Measurements from ENCODE around the gene FAM177A1. TPM values are rescaled to one million over a fixed set of nuclear protein-coding genes. Genes with fewer than 3 reads are reported as not detected.
A peak's percentile ranks its signal among the peaks of the same experiment; 100 is the strongest.

FAM177A1 gene
- total RNA-seq, 1 donor from 2014 or later: 50.5 TPM

- no peak for DNase-seq (ENCODE audit: low read depth)
These were observed 3.0 kb upstream of the FAM177A1 start for GRCh38 chr14:35043046-35043445.

GRCh38 chr14:35044939-35045797, 904 bp upstream of the FAM177A1 start:
- peak overlapping the region; percentile 66 for H3K4me3 ChIP-seq (ENCODE audit: low read depth, low read length)

More at GRCh38 chr14:35043046-35043445, 3.0 kb upstream of the FAM177A1 start:
- H3K4me3 ChIP-seq (ENCODE audit: low read depth, low read length): no peak overlapping the region
- TF ChIP-seq, protein P1, sequence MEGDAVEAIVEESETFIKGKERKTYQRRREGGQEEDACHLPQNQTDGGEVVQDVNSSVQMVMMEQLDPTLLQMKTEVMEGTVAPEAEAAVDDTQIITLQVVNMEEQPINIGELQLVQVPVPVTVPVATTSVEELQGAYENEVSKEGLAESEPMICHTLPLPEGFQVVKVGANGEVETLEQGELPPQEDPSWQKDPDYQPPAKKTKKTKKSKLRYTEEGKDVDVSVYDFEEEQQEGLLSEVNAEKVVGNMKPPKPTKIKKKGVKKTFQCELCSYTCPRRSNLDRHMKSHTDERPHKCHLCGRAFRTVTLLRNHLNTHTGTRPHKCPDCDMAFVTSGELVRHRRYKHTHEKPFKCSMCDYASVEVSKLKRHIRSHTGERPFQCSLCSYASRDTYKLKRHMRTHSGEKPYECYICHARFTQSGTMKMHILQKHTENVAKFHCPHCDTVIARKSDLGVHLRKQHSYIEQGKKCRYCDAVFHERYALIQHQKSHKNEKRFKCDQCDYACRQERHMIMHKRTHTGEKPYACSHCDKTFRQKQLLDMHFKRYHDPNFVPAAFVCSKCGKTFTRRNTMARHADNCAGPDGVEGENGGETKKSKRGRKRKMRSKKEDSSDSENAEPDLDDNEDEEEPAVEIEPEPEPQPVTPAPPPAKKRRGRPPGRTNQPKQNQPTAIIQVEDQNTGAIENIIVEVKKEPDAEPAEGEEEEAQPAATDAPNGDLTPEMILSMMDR (IDR thresholded peaks at IDR 0.05; ENCODE audit: insufficient read depth, low read length, poor library complexity, severe bottlenecking): no peak
- H3K27me3 ChIP-seq (ENCODE audit: control insufficient read depth, insufficient read depth, low read length): no peaks in the 10 kb centered on the region
- no peaks in the 10 kb centered on the region for H3K36me3 ChIP-seq (ENCODE audit: control insufficient read depth, insufficient read depth, low read length)

GRCh38 chr14:35045798-35046047, 349 bp upstream of the FAM177A1 start:
- DNase-seq (ENCODE audit: low read depth): no peak
- Histone ChIP-seq H3K4me3 (ENCODE audit: low read depth, low read length) (peak overlapping the region; percentile 66), H3K36me3 (ENCODE audit: control insufficient read depth, insufficient read depth, low read length) (no peaks in the 10 kb centered on the region), H3K27me3 (ENCODE audit: control insufficient read depth, insufficient read depth, low read length) (no peaks in the 10 kb centered on the region)
- TF ChIP-seq, protein P1 (IDR thresholded peaks at IDR 0.05; ENCODE audit: insufficient read depth, low read length, poor library complexity, severe bottlenecking): no peak

More at GRCh38 chr14:35044939-35045797, 904 bp upstream of the FAM177A1 start:
- no peaks in the 10 kb centered on the region for H3K27me3 ChIP-seq (ENCODE audit: control insufficient read depth, insufficient read depth, low read length)
- H3K36me3 ChIP-seq (ENCODE audit: control insufficient read depth, insufficient read depth, low read length): no peaks in the 10 kb centered on the region
- DNase-seq (ENCODE audit: low read depth): no peak
- TF ChIP-seq, protein P1 (IDR thresholded peaks at IDR 0.05; ENCODE audit: insufficient read depth, low read length, poor library complexity, severe bottlenecking): no peak

GRCh38 chr14:35046751-35047536, 872 bp downstream of the FAM177A1 start:
- peak overlapping the region; percentile 66 for H3K4me3 ChIP-seq (ENCODE audit: low read depth, low read length)
- TF ChIP-seq, protein P1 (IDR thresholded peaks at IDR 0.05; ENCODE audit: insufficient read depth, low read length, poor library complexity, severe bottlenecking): no peak
- no peaks in the 10 kb centered on the region for H3K27me3 ChIP-seq (ENCODE audit: control insufficient read depth, insufficient read depth, low read length)
- DNase-seq (ENCODE audit: low read depth): no peak
- no peaks in the 10 kb centered on the region for H3K36me3 ChIP-seq (ENCODE audit: control insufficient read depth, insufficient read depth, low read length)

DNA sequence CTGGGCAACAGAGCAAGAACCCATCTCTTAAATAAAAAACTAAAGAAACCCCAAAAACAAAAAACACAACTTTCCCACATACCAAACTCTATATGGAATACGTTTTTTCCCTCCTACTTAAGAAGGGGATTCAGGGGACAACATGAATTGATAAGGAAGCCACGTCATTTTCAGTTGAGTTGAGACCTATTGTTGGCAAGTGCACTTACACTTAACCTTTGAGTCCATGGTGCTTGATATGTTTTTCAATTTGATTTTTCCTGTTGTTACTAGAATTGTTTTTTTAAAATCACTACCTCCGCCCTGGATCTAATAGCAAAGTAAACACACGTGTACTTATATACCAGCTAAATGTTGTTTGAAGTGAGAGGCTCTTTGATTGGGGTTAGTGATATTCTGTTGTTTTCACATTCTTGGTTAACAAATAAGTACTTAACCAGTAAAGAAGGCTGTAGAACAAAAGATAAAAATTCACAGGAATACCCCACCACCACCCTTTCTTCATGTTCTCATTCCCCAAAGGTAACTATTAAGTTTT, 2.0 kb downstream of the FAM177A1 start:
- no peaks in the 10 kb centered on the region for H3K36me3 ChIP-seq (ENCODE audit: control insufficient read depth, insufficient read depth, low read length)
- TF ChIP-seq, protein P1 (IDR thresholded peaks at IDR 0.05; ENCODE audit: insufficient read depth, low read length, poor library complexity, severe bottlenecking): no peak
- no peak overlapping the region for H3K4me3 ChIP-seq (ENCODE audit: low read depth, low read length)
- no peak for DNase-seq (ENCODE audit: low read depth)
- H3K27me3 ChIP-seq (ENCODE audit: control insufficient read depth, insufficient read depth, low read length): no peaks in the 10 kb centered on the region

Data from kidney epithelial cell (primary cell).